WI38 (cell line): ENCODE measurements around the gene FBXO34.

Source experiments
- H3K4me3 ChIP-seq: 2 replicates; pipeline ENCODE4 v1.5.1; 2011; ENCODE audit warnings: low read depth, mild to moderate bottlenecking, control low read depth, low read length
- TF ChIP-seq, protein P1 (sequence below): IDR thresholded peaks from 2 replicates; pipeline ENCODE4 v1.5.1; 2012; ENCODE audit warnings: low read depth, mild to moderate bottlenecking, control low read depth, low read length

Gene FBXO34

GRCh38 chr14:55359307-55359706 lies 88.1 kb downstream of the FBXO34 start:
- TF ChIP-seq, protein P1, sequence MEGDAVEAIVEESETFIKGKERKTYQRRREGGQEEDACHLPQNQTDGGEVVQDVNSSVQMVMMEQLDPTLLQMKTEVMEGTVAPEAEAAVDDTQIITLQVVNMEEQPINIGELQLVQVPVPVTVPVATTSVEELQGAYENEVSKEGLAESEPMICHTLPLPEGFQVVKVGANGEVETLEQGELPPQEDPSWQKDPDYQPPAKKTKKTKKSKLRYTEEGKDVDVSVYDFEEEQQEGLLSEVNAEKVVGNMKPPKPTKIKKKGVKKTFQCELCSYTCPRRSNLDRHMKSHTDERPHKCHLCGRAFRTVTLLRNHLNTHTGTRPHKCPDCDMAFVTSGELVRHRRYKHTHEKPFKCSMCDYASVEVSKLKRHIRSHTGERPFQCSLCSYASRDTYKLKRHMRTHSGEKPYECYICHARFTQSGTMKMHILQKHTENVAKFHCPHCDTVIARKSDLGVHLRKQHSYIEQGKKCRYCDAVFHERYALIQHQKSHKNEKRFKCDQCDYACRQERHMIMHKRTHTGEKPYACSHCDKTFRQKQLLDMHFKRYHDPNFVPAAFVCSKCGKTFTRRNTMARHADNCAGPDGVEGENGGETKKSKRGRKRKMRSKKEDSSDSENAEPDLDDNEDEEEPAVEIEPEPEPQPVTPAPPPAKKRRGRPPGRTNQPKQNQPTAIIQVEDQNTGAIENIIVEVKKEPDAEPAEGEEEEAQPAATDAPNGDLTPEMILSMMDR = no peak
- H3K4me3 ChIP-seq = no peak overlapping the region

DNA sequence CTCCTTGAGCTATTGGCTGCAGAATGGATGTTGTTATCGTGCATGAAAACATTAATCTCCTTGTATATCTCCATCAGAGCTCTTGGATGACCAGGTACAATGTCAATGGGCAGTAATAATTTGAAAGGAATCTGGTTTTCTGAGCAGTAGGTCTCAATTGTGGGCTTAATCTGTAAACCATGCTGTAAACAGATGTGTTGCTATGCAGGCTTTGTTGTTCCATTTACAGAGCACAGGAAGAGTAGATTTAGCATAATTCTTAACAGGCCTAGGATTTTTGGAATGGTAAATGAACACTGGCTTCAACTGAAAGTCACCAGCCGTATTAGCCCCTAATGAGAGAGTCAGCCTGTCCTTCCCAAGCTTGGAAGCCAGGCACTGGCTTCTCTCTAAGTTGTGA lies 90.0 kb downstream of the FBXO34 start:
- no peak overlapping the region for H3K4me3 ChIP-seq
- TF ChIP-seq, protein P1 = no peak

DNA sequence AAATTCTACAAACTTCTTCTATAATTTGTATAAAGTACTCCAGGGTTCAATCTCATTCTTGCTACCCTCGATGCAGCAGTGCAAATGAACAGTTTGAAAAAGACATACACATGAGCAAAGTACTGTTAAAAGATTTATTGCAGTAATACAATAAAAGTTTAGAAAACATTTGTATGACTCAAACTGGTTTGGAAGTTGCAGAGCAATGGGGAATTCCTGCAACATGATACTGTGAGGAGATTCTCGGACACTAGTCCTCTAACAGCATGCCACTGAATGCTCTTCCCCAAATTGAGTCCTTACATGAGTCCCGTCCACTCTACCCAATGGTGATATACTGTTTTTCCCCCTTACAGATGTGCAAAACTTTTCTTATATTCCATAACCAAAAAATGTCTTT lies 95.0 kb downstream of the FBXO34 start:
- TF ChIP-seq, protein P1 = no peak
- no peak overlapping the region for H3K4me3 ChIP-seq

- H3K4me3 ChIP-seq = no peak overlapping the region
- TF ChIP-seq, protein P1 = no peak
These were observed 99.7 kb downstream of the FBXO34 start for GRCh38 chr14:55370883-55371455.

DNA sequence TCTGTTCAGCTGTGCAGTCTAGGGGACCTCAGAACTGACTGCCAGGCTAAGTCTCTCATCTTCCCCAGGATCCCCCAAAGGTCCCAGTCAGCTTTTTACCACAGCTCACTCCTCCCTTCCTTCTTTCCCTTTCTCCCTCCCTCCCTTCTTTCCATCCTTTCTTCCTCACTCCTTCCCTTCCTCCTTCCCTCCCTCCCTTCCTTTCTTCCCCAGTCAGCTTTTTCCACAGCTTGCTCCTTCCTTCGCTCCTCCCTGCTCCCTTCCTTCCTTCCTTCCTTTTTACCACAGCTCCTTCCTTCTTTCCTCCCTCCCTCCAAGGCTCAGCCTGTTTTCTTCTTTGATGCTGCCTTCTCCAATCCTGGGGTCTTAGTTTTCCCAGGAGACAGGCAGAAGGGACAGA lies 101.2 kb downstream of the FBXO34 start:
- TF ChIP-seq, protein P1 = no peak
- no peak overlapping the region for H3K4me3 ChIP-seq

DNA sequence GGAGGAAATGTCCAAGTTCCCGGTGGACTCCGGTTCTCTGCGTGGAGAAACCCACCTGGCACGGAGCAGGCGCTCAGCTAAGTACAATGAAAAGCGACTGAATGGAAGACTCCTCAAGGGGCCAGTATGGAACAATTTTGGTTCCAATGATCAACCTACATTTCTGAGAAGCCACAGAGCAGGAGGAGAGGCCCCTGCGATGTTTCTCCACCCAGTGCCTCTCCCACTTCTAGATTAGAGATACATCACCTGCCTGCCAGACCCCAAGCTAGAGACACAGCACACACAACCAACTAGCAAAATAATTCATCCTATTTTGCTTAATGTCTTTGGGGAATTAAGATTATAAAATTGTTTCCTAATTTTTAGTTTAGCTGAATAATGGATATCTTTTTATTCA lies 101.6 kb downstream of the FBXO34 start:
- no peak overlapping the region for H3K4me3 ChIP-seq
- TF ChIP-seq, protein P1 = no peak

- TF ChIP-seq, protein P1 = no peak
- H3K4me3 ChIP-seq = no peak overlapping the region
These were observed 102.8 kb downstream of the FBXO34 start for GRCh38 chr14:55373784-55374705.
